Neural cell (in vitro differentiated cells): ENCODE data around the gene TNFRSF8. TPM values are rescaled to one million over a fixed set of nuclear protein-coding genes. Genes with fewer than 3 reads are reported as not detected.

Source experiments
- H2AFZ ChIP-seq: fragments of 200-600, 300-800 bp; sonication (generic), shearing (Covaris generic); 2 replicates; pipeline ENCODE4 v1.6.0; 2014; ENCODE audit warnings: low read depth, mild to moderate bottlenecking, antibody characterized with exemption, low read length, moderate library complexity
- H3F3A ChIP-seq: fragments of 200-600 bp; shearing (Covaris generic); 2 replicates; pipeline ENCODE4 v1.6.1; 2016; ENCODE audit warnings: mild to moderate bottlenecking, moderate library complexity, mixed read lengths, antibody characterized with exemption, low read length; ENCODE audit not compliant: insufficient read depth, poor library complexity, severe bottlenecking
- H3K27ac ChIP-seq: fragments of 200-600, 300-800 bp; sonication (generic), shearing (Covaris generic); 2 replicates; pipeline ENCODE4 v1.5.1; 2014; ENCODE audit warnings: mild to moderate bottlenecking, low read length, moderate library complexity
- H3K27me3 ChIP-seq: fragments of 300-800, 200-600 bp; sonication (generic), shearing (Covaris generic); 2 replicates; pipeline ENCODE4 v1.6.0; 2014; ENCODE audit warnings: mild to moderate bottlenecking, low read depth, low read length, moderate library complexity; ENCODE audit not compliant: insufficient read depth
- H3K36me3 ChIP-seq: fragments of 300-800, 200-600 bp; sonication (generic), shearing (Covaris generic); 2 replicates; pipeline ENCODE4 v1.5.1; 2014; ENCODE audit warnings: mild to moderate bottlenecking, antibody characterized with exemption, low read length, moderate library complexity; ENCODE audit not compliant: insufficient read depth
- H3K4me2 ChIP-seq: fragments of 300-800, 200-600 bp; sonication (generic), shearing (Covaris generic); 2 replicates; pipeline ENCODE4 v1.6.0; 2014; ENCODE audit warnings: mild to moderate bottlenecking, low read length
- H3K4me3 ChIP-seq: fragments of 300-800, 200-600 bp; sonication (generic), shearing (Covaris generic); 2 replicates; pipeline ENCODE4 v1.5.1; 2014; ENCODE audit warnings: mild to moderate bottlenecking, low read length, moderate library complexity
- H3K79me2 ChIP-seq: fragments of 200-600 bp; shearing (Covaris generic); replicated peaks from 2 replicates; pipeline ENCODE4 v1.6.0; 2014; ENCODE audit warnings: mild to moderate bottlenecking, low read length, moderate library complexity; ENCODE audit not compliant: insufficient read depth
- H3K9ac ChIP-seq: fragments of 300-800, 200-600 bp; sonication (generic), shearing (Covaris generic); 2 replicates; pipeline ENCODE4 v1.6.1; 2016; ENCODE audit warnings: mild to moderate bottlenecking, low read length, mixed read lengths
- H3K9me2 ChIP-seq: fragments of 200-600 bp; shearing (Covaris generic); 2 replicates; pipeline ENCODE4 v1.6.1; 2016; ENCODE audit warnings: mild to moderate bottlenecking, low read length, mixed read lengths; ENCODE audit not compliant: insufficient read depth
- H3K9me3 ChIP-seq: fragments of 200-600, 300-800 bp; sonication (generic), shearing (Covaris generic); 2 replicates; pipeline ENCODE4 v1.6.1; 2016; ENCODE audit warnings: mild to moderate bottlenecking, mixed run types, low read length, moderate library complexity, mixed read lengths
- H4K20me1 ChIP-seq: fragments of 200-600 bp; shearing (Covaris generic); 2 replicates; pipeline ENCODE4 v1.6.1; 2016; ENCODE audit warnings: mild to moderate bottlenecking, mixed run types; ENCODE audit not compliant: insufficient read depth
- CTCF ChIP-seq: fragments of 450-650 bp; IDR thresholded peaks from 2 replicates; pipeline ENCODE4 v1.5.1; 2014; ENCODE audit warnings: antibody characterized with exemption, mild to moderate bottlenecking, moderate library complexity; ENCODE audit not compliant: poor library complexity, severe bottlenecking
- EP300 ChIP-seq: fragments of 450-650 bp; conservative IDR thresholded peaks from 2 replicates; pipeline ENCODE4 v1.6.1; 2014; ENCODE audit warnings: antibody characterized with exemption, mild to moderate bottlenecking, moderate library complexity; ENCODE audit not compliant: poor library complexity, severe bottlenecking
- EZH2 ChIP-seq: fragments of 200-600, 300-800 bp; shearing (Covaris generic), sonication (generic); IDR thresholded peaks from 2 replicates; pipeline ENCODE4 v1.6.1; 2014; ENCODE audit warnings: antibody characterized with exemption, low read length, borderline replicate concordance, mild to moderate bottlenecking; ENCODE audit not compliant: insufficient read depth, poor library complexity, severe bottlenecking
- MXI1 ChIP-seq: fragments of 450-650 bp; conservative IDR thresholded peaks from 2 replicates; pipeline ENCODE4 v1.6.1; 2014; ENCODE audit warnings: antibody characterized with exemption, mild to moderate bottlenecking; ENCODE audit not compliant: poor library complexity, severe bottlenecking
- POLR2AphosphoS5 ChIP-seq: IDR thresholded peaks from 2 replicates; pipeline ENCODE4 v1.6.1; 2012
- RAD21 ChIP-seq: fragments of 450-650 bp; conservative IDR thresholded peaks from 2 replicates; pipeline ENCODE4 v1.6.1; 2014; ENCODE audit warnings: antibody characterized with exemption, mild to moderate bottlenecking, moderate library complexity
- SMC3 ChIP-seq: fragments of 450-650 bp; conservative IDR thresholded peaks from 2 replicates; pipeline ENCODE4 v1.6.1; 2014; ENCODE audit warnings: antibody characterized with exemption, mild to moderate bottlenecking, moderate library complexity; ENCODE audit not compliant: poor library complexity
- TAF1 ChIP-seq: IDR thresholded peaks from 2 replicates; pipeline ENCODE4 v1.6.1; 2012; ENCODE audit warnings: low read depth
- polyA plus RNA-seq: library from polyadenylated mRNA; depleted of rRNA; stranded (reverse); fragments of >200 nt; gene quantifications from 2 replicates; pipeline ENCODE4 v1.2.3, GENCODE V29; 2014
- TF ChIP-seq, protein P1 (sequence below): IDR thresholded peaks from 2 replicates; pipeline ENCODE4 v1.6.1; 2012; ENCODE audit warnings: borderline replicate concordance

The TNFRSF8 gene
- polyA plus RNA-seq, 1 donor from 2014 or later, result not detected

GRCh38 chr1:12102066-12102465, 39.0 kb downstream of the TNFRSF8 start:
- Histone ChIP-seq H3K4me2 (no peak overlapping the region), H3K9me2 (no peaks in the 10 kb centered on the region), H3K9ac (no peak overlapping the region), H3K79me2 (no peaks in the 10 kb centered on the region), H3K36me3 (no peaks in the 10 kb centered on the region), H3F3A (no peaks in the 10 kb centered on the region), H3K27me3 (no peaks in the 10 kb centered on the region), H3K27ac (no peak overlapping the region), H3K4me3 (no peak overlapping the region), H4K20me1 (no peaks in the 10 kb centered on the region), H3K9me3 (no peaks in the 10 kb centered on the region), H2AFZ (no peak overlapping the region)
- TF ChIP-seq SMC3 (no peak), POLR2AphosphoS5 (no peak), TAF1 (no peak), EP300 (no peak), MXI1 (no peak), EZH2 (no peak), RAD21 (no peak), CTCF (no peak)
- TF ChIP-seq, protein P1, sequence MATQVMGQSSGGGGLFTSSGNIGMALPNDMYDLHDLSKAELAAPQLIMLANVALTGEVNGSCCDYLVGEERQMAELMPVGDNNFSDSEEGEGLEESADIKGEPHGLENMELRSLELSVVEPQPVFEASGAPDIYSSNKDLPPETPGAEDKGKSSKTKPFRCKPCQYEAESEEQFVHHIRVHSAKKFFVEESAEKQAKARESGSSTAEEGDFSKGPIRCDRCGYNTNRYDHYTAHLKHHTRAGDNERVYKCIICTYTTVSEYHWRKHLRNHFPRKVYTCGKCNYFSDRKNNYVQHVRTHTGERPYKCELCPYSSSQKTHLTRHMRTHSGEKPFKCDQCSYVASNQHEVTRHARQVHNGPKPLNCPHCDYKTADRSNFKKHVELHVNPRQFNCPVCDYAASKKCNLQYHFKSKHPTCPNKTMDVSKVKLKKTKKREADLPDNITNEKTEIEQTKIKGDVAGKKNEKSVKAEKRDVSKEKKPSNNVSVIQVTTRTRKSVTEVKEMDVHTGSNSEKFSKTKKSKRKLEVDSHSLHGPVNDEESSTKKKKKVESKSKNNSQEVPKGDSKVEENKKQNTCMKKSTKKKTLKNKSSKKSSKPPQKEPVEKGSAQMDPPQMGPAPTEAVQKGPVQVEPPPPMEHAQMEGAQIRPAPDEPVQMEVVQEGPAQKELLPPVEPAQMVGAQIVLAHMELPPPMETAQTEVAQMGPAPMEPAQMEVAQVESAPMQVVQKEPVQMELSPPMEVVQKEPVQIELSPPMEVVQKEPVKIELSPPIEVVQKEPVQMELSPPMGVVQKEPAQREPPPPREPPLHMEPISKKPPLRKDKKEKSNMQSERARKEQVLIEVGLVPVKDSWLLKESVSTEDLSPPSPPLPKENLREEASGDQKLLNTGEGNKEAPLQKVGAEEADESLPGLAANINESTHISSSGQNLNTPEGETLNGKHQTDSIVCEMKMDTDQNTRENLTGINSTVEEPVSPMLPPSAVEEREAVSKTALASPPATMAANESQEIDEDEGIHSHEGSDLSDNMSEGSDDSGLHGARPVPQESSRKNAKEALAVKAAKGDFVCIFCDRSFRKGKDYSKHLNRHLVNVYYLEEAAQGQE, result no peak

DNA sequence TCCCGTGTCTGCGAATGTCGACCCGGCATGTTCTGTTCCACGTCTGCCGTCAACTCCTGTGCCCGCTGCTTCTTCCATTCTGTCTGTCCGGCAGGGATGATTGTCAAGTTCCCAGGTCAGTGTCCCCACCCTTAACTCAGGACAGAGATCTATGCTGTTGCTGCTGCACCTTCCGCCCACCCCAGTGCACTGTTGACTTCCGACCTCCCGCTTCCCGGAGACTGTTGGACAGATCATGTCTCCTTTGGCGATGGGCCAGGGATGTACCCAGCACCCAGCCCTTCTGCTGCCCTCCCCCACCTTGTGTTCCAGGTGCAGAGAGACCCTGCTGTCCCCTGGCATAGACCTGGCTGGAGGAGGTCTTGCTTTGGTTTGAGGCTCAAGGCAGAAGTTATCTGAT, 41.3 kb downstream of the TNFRSF8 start:
- Histone ChIP-seq H4K20me1 (no peaks in the 10 kb centered on the region), H3K9ac (no peak overlapping the region), H3K27me3 (no peaks in the 10 kb centered on the region), H3K4me3 (no peak overlapping the region), H3K4me2 (no peak overlapping the region), H3K27ac (no peak overlapping the region), H3F3A (no peaks in the 10 kb centered on the region), H3K36me3 (no peaks in the 10 kb centered on the region), H3K9me3 (no peaks in the 10 kb centered on the region), H3K9me2 (no peaks in the 10 kb centered on the region), H2AFZ (no peak overlapping the region), H3K79me2 (no peaks in the 10 kb centered on the region)
- TF ChIP-seq SMC3, result no peak
- no peak for TF ChIP-seq EZH2
- TF ChIP-seq, protein P1, result no peak
- TF ChIP-seq TAF1, result no peak
- TF ChIP-seq POLR2AphosphoS5, result no peak
- no peak for TF ChIP-seq RAD21
